ENCODE results near the gene TRABD2B.

The TRABD2B gene

DNA sequence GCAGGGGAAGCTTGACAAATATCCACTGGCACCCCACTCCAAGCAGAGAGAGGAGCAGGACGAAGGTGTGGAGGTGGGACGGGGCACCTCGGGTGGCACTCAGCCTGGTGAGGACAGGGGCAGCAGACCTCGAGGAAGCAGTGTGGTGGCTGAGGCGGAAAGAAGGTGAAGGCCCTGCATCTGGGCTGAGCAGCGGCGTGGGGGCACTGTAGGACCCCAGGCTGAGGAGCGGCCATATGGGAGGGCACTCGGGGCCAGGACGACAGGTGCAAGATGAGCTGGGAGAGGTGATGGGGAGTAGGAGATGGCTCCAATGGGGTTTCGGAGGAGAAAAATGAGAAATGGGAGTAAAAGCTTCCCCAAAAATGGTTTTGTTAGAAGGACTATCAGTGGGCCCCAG is 224.9 kb downstream of the TRABD2B start:
- Histone ChIP-seq H3K36me3 (no peaks in the 10 kb centered on the region), H3K9ac (no peak overlapping the region), H3K9me3 (peaks cover 9% of the 10 kb centered on the region; the same call in 1 of the 2 replicates), H3K4me2 (no peak overlapping the region), H3K27me3 (no peaks in the 10 kb centered on the region), H3K27ac (no peak overlapping the region), H3K4me1 (peaks cover 10% of the 10 kb centered on the region), H3K4me3 (no peak overlapping the region), H4K20me1 (no peaks in the 10 kb centered on the region)
- no peak for TF ChIP-seq Cebpa-rat (IDR thresholded peaks at IDR 0.05)

DNA sequence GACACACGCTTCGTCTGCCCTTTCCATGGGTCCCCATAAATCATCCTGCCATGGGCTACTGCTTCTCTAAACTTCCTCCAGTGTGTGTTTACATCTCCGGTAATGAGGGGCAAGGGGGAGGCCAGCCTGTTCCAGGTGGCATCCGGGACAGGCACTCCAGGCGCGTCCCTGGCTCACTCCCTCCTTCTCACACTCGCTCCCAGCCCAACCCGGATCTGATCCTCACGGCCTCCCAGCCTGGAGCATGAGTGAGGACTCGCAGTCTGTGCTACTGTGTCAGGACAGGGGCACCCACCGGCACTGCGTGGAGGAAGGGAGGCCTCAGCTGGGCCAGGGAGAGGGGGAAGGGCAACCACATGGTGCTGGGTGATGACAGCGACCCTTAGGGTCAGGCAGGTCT is 225.4 kb downstream of the TRABD2B start:
- Histone ChIP-seq H3K9ac (no peak overlapping the region), H3K27me3 (no peaks in the 10 kb centered on the region), H3K9me3 (peaks cover 9% of the 10 kb centered on the region; the same call in 1 of the 2 replicates), H3K4me3 (no peak overlapping the region), H3K4me2 (no peak overlapping the region), H3K36me3 (no peaks in the 10 kb centered on the region), H3K4me1 (peaks cover 5% of the 10 kb centered on the region), H4K20me1 (no peaks in the 10 kb centered on the region), H3K27ac (no peak overlapping the region)
- TF ChIP-seq Cebpa-rat (IDR thresholded peaks at IDR 0.05) = no peak

DNA sequence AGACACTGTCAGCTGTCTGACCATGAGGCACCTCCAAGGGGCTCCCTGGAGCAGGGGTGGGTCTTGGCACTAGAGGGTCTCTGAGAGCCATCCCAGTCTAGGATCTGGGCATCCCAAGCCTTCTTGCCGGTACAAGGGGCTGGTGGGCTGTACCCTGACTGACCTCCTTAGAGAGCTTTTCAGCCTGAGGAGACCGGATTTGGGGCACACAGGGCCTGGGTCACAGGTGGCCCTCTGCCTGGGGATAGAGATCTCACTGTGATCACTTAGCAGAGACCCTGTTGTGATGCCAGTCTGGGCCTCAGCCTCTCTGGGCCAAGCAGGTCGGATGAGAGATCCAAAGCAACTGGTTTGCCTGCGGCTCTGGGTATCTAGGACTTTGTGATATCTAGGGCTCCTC is 227.2 kb downstream of the TRABD2B start:
- H3K27me3 ChIP-seq = no peaks in the 10 kb centered on the region
- TF ChIP-seq Cebpa-rat (IDR thresholded peaks at IDR 0.05) = no peak
- no peak overlapping the region for H3K27ac ChIP-seq
- H3K4me2 ChIP-seq = no peak overlapping the region
- H4K20me1 ChIP-seq = no peaks in the 10 kb centered on the region
- H3K4me3 ChIP-seq = no peak overlapping the region
- H3K36me3 ChIP-seq = no peaks in the 10 kb centered on the region
- no peaks in the 10 kb centered on the region for H3K4me1 ChIP-seq
- H3K9ac ChIP-seq = no peak overlapping the region
- peaks cover 9% of the 10 kb centered on the region; the same call in 1 of the 2 replicates for H3K9me3 ChIP-seq

DNA sequence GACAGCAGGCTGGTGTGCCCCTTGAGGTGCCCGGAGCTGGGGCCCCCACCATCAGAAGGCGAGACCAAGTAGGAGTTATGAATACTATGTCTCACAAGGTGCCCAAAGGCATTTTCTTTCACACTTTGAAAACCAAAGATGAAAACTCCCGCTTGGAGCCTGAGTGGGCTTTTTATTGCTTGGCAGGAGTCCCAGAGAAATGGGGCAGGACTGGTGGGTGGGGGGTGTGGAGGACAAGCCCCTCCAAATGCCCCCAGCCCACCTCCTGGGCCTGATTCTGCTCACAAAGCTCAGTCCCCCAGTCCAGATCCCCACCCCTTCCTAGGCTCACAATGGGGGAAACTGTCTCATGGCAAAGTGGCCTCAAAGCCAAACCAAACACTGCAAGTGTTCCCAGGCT is 227.9 kb downstream of the TRABD2B start:
- no peaks in the 10 kb centered on the region for H3K27me3 ChIP-seq
- H3K4me1 ChIP-seq = no peaks in the 10 kb centered on the region
- no peak overlapping the region for H3K27ac ChIP-seq
- H4K20me1 ChIP-seq = no peaks in the 10 kb centered on the region
- H3K4me3 ChIP-seq = no peak overlapping the region
- no peaks in the 10 kb centered on the region for H3K36me3 ChIP-seq
- H3K9me3 ChIP-seq = peaks cover 9% of the 10 kb centered on the region; the same call in 1 of the 2 replicates
- no peak for TF ChIP-seq Cebpa-rat (IDR thresholded peaks at IDR 0.05)
- H3K4me2 ChIP-seq = no peak overlapping the region
- H3K9ac ChIP-seq = no peak overlapping the region

DNA sequence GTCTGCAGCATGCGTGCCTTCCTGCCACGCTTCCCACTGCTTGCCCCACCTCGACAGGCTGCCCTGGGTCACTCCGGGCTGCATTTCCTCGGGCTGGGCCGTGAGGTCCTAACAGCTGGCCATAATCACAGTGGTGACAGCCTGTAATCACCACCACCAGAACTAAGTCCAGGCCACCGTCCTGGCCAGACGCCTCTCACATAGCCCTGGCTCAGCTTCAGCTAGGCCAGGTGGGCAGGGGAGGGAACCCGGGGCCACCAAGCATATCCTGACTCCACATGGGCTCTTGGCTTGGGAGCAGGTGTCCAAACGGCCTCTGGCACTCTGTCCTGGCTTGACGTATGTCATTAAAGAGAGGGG is 229.5 kb downstream of the TRABD2B start:
- H3K9me3 ChIP-seq = no peaks in the 10 kb centered on the region
- H3K4me3 ChIP-seq = no peak overlapping the region
- no peaks in the 10 kb centered on the region for H3K27me3 ChIP-seq
- H3K4me1 ChIP-seq = no peaks in the 10 kb centered on the region
- no peak overlapping the region for H3K4me2 ChIP-seq
- no peak for TF ChIP-seq Cebpa-rat (IDR thresholded peaks at IDR 0.05)
- H4K20me1 ChIP-seq = no peaks in the 10 kb centered on the region
- no peak overlapping the region for H3K27ac ChIP-seq
- no peak overlapping the region for H3K9ac ChIP-seq
- no peaks in the 10 kb centered on the region for H3K36me3 ChIP-seq

DNA sequence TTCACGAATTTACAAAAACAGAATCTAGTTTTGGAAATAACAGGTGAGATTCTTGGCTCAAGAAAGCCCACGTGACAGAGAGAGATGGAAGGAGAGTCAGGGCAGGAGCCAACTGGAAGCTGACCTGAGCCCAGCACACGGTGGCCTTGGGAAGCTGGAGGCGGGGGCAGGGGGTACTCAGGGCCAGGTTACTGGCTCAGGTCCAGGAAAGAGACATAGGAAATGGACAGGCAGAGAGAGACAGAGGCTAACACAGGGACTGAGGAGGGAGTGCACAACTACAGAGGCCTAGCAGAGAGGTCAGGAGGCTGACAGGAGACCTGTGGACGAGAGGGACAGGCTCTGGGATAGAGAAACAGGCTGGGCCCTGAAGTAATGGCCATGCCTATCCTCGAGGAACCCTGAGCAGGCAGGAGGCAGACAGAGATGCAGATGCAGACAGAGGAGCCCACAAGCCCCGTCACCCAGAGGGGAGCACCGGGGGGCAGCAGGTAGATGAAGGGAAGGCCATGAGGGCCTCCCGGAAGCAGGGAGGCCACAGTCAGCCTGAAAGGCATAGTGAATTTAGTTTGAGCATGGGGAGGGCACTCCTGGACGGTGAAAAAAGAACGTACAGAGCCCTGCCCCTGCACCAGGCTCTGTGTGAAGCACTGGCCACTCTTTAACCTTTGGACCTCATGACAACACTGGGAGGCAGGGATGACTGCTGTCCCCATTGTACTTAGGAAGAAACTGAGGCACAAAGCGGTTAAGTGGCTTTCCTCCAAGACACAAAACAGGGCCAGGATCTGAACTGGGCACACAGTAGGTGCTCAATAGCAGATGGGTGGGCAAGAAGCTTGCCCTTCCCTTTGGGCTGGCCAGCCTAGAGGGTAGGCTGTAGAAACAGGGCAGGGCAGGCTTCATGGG is 230.1 kb downstream of the TRABD2B start:
- H3K27me3 ChIP-seq = no peaks in the 10 kb centered on the region
- no peak overlapping the region for H3K4me3 ChIP-seq
- H3K4me2 ChIP-seq = no peak overlapping the region
- H4K20me1 ChIP-seq = no peaks in the 10 kb centered on the region
- no peaks in the 10 kb centered on the region for H3K36me3 ChIP-seq
- H3K27ac ChIP-seq = no peak overlapping the region
- TF ChIP-seq Cebpa-rat (IDR thresholded peaks at IDR 0.05) = no peak
- peaks cover 3% of the 10 kb centered on the region for H3K4me1 ChIP-seq
- H3K9me3 ChIP-seq = no peaks in the 10 kb centered on the region
- H3K9ac ChIP-seq = no peak overlapping the region

DNA sequence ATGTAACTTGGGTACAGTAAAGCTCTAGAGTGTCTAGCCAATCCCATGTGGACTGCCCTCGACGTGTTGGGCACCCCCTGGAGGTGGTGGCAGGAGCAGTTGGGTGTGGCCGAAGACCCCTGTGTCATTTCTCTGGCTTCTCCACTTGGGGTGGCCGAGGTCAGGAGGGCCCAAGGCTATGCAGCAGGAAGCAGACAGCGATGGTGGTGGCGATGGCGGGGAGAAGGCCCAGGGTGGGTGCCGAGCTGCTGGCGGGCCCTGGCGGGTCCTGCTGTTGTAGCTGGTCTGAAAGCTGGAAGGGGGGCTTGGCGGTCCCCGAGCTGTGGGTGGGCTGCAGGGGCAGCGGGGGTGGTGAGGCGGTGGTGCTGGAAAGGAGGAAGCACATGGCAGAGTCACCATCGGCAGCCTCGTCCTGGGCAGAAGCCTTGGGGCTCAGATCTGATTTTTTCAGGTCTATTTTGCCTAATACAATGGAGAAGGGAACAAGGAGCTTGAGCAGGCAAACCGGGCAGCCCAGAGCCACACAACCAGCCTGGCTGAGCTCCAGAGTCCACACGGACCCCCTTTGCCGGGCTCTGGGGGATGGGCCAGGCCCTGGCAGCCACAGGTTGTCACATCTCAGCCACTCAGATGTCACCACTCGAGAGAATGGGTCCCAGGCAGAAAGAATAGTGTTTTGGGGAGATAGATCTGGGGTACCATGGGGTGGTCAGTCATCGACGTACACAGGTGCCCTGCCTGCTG is 231.3 kb downstream of the TRABD2B start:
- Histone ChIP-seq H3K4me1 (peaks cover 10% of the 10 kb centered on the region), H3K36me3 (no peaks in the 10 kb centered on the region), H4K20me1 (no peaks in the 10 kb centered on the region), H3K27ac (no peak overlapping the region), H3K9ac (no peak overlapping the region), H3K4me2 (no peak overlapping the region), H3K4me3 (no peak overlapping the region), H3K9me3 (no peaks in the 10 kb centered on the region), H3K27me3 (no peaks in the 10 kb centered on the region)
- no peak for TF ChIP-seq Cebpa-rat (IDR thresholded peaks at IDR 0.05)

DNA sequence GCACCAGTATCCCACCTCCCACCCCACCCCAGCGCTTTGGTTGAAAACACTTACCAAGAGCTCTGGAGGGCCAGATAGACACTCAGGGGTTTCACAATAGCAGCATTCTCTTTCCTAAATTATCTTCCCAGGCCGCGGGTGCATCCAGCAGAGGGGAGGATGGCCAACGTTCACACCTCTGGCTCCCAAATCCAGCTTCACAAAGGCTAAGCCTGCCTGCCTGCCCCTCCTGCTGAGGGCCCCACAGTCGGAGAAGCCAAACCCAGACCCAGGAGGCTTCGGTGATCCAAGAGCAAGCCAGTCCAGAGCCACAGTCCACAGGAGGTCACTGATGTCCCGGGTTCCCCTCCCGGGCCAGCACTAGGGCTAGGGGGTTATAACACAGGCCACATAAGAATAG is 231.9 kb downstream of the TRABD2B start:
- H3K36me3 ChIP-seq = no peaks in the 10 kb centered on the region
- H3K27ac ChIP-seq = no peak overlapping the region
- no peak overlapping the region for H3K9ac ChIP-seq
- no peaks in the 10 kb centered on the region for H3K27me3 ChIP-seq
- peaks cover 10% of the 10 kb centered on the region for H3K4me1 ChIP-seq
- H3K4me2 ChIP-seq = no peak overlapping the region
- no peaks in the 10 kb centered on the region for H4K20me1 ChIP-seq
- no peak overlapping the region for H3K4me3 ChIP-seq
- TF ChIP-seq Cebpa-rat (IDR thresholded peaks at IDR 0.05) = no peak
- H3K9me3 ChIP-seq = no peaks in the 10 kb centered on the region

DNA sequence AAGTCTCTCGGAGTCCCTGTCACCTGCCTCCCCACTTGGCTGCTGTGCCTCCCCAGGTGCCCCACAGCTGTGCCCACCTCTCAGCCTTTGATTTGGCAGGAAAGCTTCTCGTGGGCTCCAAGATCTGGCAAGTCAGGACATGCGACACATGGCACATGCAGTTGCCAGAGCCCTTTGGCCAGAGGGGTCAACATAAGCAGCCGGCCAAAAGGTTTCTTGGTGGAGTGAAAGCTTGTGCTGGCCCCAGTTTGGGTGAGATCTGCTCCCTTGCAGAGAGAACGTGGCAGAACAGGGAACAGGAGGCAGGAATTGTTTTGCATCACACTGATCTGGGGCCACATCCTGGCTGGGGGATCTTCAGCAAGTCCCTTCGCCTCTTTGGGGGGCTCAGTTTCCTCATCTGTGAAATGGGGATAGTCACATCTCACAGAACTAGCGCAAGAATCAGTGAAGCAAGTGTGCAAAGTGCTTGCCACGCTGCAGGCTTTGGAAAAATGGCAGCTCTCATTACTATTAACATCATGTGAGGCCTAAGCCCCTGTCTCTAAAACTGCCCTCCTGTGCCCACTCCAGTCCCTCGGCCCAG is 232.6 kb downstream of the TRABD2B start:
- no peak for TF ChIP-seq Cebpa-rat (IDR thresholded peaks at IDR 0.05)
- H3K4me2 ChIP-seq = no peak overlapping the region
- H3K27me3 ChIP-seq = no peaks in the 10 kb centered on the region
- no peaks in the 10 kb centered on the region for H4K20me1 ChIP-seq
- H3K9ac ChIP-seq = no peak overlapping the region
- no peaks in the 10 kb centered on the region for H3K9me3 ChIP-seq
- H3K4me3 ChIP-seq = no peak overlapping the region
- H3K27ac ChIP-seq = no peak overlapping the region
- peaks cover 10% of the 10 kb centered on the region for H3K4me1 ChIP-seq
- H3K36me3 ChIP-seq = no peaks in the 10 kb centered on the region
